Measurements from ENCODE around the gene WEE2.

- no peak for TF ChIP-seq CTCF (IDR thresholded peaks at IDR 0.05; ENCODE audit: insufficient read depth, low read length, poor library complexity, severe bottlenecking)
- TF ChIP-seq EZH2phosphoT487 (conservative IDR thresholded peaks at IDR 0.05; ENCODE audit: low read length), result no peak
These were observed 12.3 kb upstream of the WEE2 start for GRCh38 chr7:141695803-141696289.
